SK-N-MC (cell line): ENCODE measurements around the gene RALA.

Experiments used
- DNase-seq: peaks from one replicate; pipeline ENCODE4 v3.0.0-alpha.2; 2011; ENCODE audit warnings: low read depth, low spot score
- H3K27ac ChIP-seq: fragments of 200-600 bp; sonication (generic); 2 replicates; pipeline ENCODE4 v1.5.1; 2016; ENCODE audit warnings: mixed run types
- H3K36me3 ChIP-seq: fragments of 200-600 bp; sonication (generic); 2 replicates; pipeline ENCODE4 v1.6.1; 2017; ENCODE audit warnings: antibody characterized with exemption, low read length, mixed read lengths; ENCODE audit not compliant: insufficient read depth
- H3K4me3 ChIP-seq: fragments of 200-600 bp; sonication (generic); 2 replicates; pipeline ENCODE4 v1.5.1; 2016
- H3K9ac ChIP-seq: fragments of 200-600 bp; sonication (generic); 2 replicates; pipeline ENCODE4 v1.8.0; 2017; ENCODE audit warnings: mixed run types, mixed read lengths; ENCODE audit not compliant: insufficient read length
- H3K9me3 ChIP-seq: fragments of 200-600 bp; sonication (generic); 2 replicates; pipeline ENCODE4 v1.6.1; 2017; ENCODE audit warnings: low read depth, mild to moderate bottlenecking, antibody characterized with exemption, low read length, moderate library complexity, mixed read lengths
- EZH2 ChIP-seq: fragments of 200-600 bp; sonication (generic); IDR thresholded peaks from one replicate; pipeline ENCODE4 v1.6.1; 2017; ENCODE audit warnings: antibody characterized with exemption
- FOXP2 ChIP-seq: optimal IDR thresholded peaks from 2 replicates; pipeline ENCODE3; 2011; ENCODE audit warnings: mild to moderate bottlenecking, moderate library complexity; ENCODE audit not compliant: insufficient read depth; ENCODE audit errors: extremely low read length, control extremely low read depth
- POLR2AphosphoS5 ChIP-seq: IDR thresholded peaks from 2 replicates; pipeline ENCODE4 v1.6.1; 2012; ENCODE audit warnings: mild to moderate bottlenecking, low read depth, low read length, borderline replicate concordance

The RALA gene

DNA sequence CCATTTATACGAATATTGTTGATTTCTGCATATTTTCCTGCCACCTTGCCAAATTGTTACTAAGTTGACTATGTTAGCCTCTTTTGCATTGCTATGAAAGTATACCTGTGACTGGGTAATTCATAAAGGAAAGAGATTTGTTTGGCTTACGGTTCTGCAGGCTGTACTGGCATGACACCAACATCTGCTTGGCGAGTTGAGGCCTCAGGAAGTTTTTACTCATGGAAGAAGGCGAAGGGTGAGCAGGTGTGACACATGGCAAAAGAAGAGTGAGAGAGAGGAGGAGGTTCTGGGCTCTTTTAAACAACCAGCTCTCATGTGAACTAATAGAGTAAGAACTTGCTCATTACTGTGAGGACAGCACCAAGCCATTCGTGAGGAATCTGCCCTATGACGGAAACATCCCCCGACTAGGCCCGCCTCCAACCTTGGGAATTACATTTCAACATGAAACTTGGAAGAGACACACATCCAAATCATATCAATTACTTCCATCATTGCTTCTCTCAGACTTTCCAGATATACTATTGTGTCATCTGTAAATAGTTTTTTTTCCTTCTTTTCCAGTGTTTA, 8.4 kb downstream of the RALA start:
- Histone ChIP-seq H3K4me3 (no peak overlapping the region), H3K9ac (no peak overlapping the region), H3K36me3 (peaks cover 57% of the 10 kb centered on the region), H3K9me3 (peaks cover 4% of the 10 kb centered on the region; the same call in 1 of the 2 replicates), H3K27ac (no peak overlapping the region)
- DNase-seq: no peak
- TF ChIP-seq EZH2 (no peak), FOXP2 (no peak), POLR2AphosphoS5 (no peak)

DNA sequence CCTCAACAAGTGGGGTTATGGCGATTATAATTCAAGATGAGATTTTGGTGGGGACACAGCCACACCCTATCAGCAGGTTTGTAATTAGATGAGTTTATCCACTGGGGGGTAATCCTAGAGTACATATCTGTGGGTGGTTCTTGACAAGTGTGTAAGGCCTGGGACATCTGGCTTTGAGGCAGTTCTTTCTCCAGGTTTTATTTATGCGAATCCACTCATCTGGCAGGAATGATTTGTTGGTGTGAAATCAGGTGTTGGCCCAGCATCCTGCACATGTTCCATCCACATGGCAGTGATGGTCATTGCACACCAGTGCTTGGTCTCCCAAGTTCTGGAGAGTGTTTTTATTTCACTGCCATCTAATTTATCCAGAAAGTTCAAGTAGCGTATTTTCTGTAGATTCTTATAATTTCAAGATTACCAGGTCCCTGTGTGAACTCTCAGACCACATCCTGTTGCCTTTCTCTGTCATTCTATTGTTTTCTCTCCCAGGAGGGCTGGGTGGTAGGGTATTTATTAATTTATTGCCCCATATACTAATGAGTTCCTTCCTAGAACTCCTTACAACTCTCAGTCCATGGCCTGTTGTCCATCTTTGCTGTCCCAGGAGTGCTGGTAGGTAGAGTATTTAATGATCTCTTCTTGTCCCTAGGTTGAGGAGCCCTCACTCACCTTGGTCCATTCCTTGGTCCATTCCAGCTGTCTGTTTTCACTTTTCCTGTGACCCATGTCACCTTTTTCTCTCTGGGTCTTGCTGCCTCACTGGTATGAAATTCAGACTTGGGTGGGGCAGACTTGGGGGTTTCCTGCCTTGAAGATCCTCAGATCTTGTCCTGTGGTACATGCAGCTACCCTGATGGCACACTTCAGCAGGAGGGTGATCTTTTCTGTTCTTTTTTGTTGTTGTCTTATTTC, 10.4 kb downstream of the RALA start:
- Histone ChIP-seq H3K27ac (no peak overlapping the region), H3K9ac (no peak overlapping the region), H3K9me3 (peaks cover 7% of the 10 kb centered on the region; the same call in 1 of the 2 replicates), H3K36me3 (peaks cover 66% of the 10 kb centered on the region), H3K4me3 (no peak overlapping the region)
- DNase-seq: no peak
- TF ChIP-seq EZH2 (no peak), POLR2AphosphoS5 (no peak), FOXP2 (no peak)

DNA sequence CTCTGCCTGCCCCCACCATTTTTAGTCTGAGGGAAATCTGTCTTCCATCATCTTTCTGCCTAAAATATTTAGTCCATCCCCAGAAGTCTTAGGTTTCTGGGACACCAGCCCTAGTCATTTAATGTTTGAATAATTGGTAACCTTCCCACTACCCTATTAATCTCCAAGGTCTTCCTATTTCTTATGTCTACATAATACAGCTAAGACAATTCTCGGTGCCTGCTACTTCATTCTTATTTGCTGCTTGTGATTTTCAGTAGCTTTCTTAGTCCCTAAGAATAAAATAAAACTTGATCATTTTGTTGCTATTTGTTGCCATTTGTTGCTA, 11.1 kb downstream of the RALA start:
- no peak overlapping the region for H3K27ac ChIP-seq

DNA sequence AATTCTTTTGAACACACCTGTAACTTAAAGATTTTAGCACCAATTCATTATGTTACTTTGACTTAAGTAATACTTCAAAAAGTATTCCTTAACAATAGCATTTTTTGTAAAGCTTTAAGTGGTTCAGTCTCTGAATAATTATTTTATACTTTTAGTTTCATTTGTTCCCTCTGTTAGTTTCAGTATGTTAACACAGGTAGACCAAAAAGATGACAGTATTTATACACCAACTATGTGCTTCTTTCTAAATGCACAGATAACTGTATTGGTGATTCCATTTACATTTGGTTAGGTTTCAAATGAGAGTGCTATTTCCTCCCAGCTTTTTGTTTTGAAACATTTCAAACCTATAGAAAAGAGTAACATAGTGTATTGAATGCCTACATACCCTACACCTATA, 14.0 kb downstream of the RALA start:
- TF ChIP-seq FOXP2 (no peak), POLR2AphosphoS5 (no peak), EZH2 (no peak)
- H3K36me3 ChIP-seq: peaks cover 33% of the 10 kb centered on the region

More for the DNA sequence above, 11.1 kb downstream of the RALA start:
- H3K9me3 ChIP-seq: peaks cover 7% of the 10 kb centered on the region; the same call in 1 of the 2 replicates
- TF ChIP-seq POLR2AphosphoS5: no peak
- no peak for TF ChIP-seq FOXP2
- no peak for TF ChIP-seq EZH2
- H3K9ac ChIP-seq: no peak overlapping the region
- H3K4me3 ChIP-seq: no peak overlapping the region
- DNase-seq: no peak
- peaks cover 60% of the 10 kb centered on the region for H3K36me3 ChIP-seq

DNA sequence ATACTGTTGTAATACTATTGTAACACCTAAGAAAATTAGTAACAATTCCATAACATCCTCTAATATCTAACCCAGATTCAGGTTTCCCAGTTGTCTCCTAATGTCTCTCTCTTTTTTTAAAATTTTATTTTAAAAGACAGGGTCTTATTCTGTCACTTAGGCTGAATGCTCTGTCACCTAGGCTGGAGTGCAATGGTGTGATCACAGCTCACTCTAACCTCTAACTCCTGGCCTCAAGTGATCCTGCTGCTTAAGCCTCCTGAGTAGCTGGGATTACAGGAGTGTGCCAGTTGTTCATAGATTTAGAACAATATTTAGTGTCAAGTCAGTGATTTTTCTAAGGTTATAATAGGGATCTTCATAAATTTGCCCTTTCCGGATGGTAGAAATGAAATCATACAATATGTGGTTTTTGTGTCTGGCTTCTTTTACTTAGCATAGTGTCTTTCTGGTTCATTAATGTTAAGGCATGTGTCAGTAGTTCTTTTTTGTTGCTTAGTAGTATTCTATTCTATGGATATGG, 14.7 kb downstream of the RALA start:
- Histone ChIP-seq H3K9me3 (0 out of 2 replicates have a peak, but pooled peaks cover 3% of the 10 kb centered on the region), H3K27ac (no peak overlapping the region), H3K4me3 (no peak overlapping the region), H3K9ac (no peak overlapping the region), H3K36me3 (peaks cover 33% of the 10 kb centered on the region)
- no peak for TF ChIP-seq POLR2AphosphoS5
- TF ChIP-seq FOXP2: no peak
- no peak for TF ChIP-seq EZH2
- no peak for DNase-seq

More for the DNA sequence above, 14.0 kb downstream of the RALA start:
- DNase-seq: no peak
- H3K9ac ChIP-seq: no peak overlapping the region
- 0 out of 2 replicates have a peak, but pooled peaks cover 3% of the 10 kb centered on the region for H3K9me3 ChIP-seq
- H3K27ac ChIP-seq: no peak overlapping the region
- no peak overlapping the region for H3K4me3 ChIP-seq

DNA sequence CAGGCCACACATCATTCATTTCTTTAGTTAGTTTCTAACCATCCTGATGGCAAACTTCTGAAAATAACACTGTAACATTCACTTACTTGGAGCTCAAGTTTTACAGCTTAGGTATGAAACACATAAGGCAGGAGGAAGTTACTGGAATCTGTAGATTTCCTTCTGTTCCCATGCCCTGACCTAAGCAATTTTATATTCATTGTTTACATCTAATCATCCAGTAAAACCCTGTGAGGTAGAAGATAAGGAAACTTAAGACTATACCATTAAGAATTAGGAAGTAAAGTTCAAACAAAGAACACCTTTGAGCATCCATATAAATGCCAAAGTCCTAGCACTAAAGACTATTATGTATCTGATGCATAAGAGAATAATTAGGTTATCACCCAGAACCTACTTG, 19.5 kb downstream of the RALA start:
- H3K9ac ChIP-seq: no peak overlapping the region
- no peak for DNase-seq
- 0 out of 2 replicates have a peak, but pooled peaks cover 3% of the 10 kb centered on the region for H3K9me3 ChIP-seq
- TF ChIP-seq EZH2 (no peak), FOXP2 (no peak), POLR2AphosphoS5 (no peak)
- H3K4me3 ChIP-seq: no peak overlapping the region
- H3K27ac ChIP-seq: no peak overlapping the region
- peaks cover 9% of the 10 kb centered on the region; the same call in 1 of the 2 replicates for H3K36me3 ChIP-seq

DNA sequence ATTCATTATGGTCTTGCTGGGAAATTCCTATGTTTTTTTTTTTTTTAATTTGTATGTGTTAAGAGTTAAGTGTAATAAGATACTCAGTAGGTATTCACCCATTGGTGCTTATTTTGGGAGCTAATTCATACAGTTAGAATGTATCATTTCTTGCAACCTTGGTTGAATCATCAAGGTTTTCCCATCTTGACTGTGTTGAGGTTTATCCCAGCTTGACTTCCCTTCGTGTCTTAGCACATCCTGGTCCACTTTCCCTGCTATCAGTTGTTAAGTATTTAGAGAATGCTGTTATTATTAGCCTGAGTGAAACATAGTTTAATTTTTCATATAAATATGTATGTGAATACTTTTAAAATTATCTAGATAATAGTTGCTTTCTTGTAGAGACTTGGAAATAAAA, 20.8 kb downstream of the RALA start:
- TF ChIP-seq FOXP2 (no peak), EZH2 (no peak), POLR2AphosphoS5 (no peak)
- Histone ChIP-seq H3K4me3 (no peak overlapping the region), H3K27ac (no peak overlapping the region), H3K9ac (no peak overlapping the region), H3K36me3 (peaks cover 6% of the 10 kb centered on the region; the same call in 1 of the 2 replicates), H3K9me3 (no peaks in the 10 kb centered on the region)
- no peak for DNase-seq
